Adrenal gland (tissue), 12 donors: ENCODE data around the gene KRTAP19-5. TPM values are rescaled to one million over a fixed set of nuclear protein-coding genes. Genes with fewer than 3 reads are reported as not detected.

Source experiments
- DNase-seq, 7 donors: peaks; one replicate each; pipeline ENCODE4 v3.0.0-alpha.2; 2019 to 2020
- H3K27ac ChIP-seq, 5 donors: fragments of 200-600 bp; sonication (generic) in 4 of 5; 1 replicate in 3 of 5; 2 replicates in 2 of 5; pipeline versions ENCODE4 v1.5.1 to v1.8.0; 2016 to 2020; ENCODE audit warnings: mild to moderate bottlenecking in 1 of 5
- H3K27me3 ChIP-seq: fragments of 200-600 bp; 2 replicates; pipeline ENCODE4 v1.8.0; 2021
- H3K36me3 ChIP-seq, 2 donors: fragments of 200-600 bp; replicated peaks in 1 of 2; 1 replicate in 1 of 2; 2 replicates in 1 of 2; pipeline versions ENCODE4 v1.5.1 to v1.8.0; 2018 to 2022
- H3K4me1 ChIP-seq, 2 donors: fragments of 200-600 bp; replicated peaks in 1 of 2; 1 replicate in 1 of 2; 2 replicates in 1 of 2; pipeline versions ENCODE4 v1.5.1 to v1.8.0; 2018 to 2021
- H3K4me3 ChIP-seq, 4 donors: fragments of 200-600 bp; sonication (generic) in 3 of 4; one replicate each; pipeline ENCODE4 v1.5.1; 2016 to 2018
- H3K9me3 ChIP-seq, 3 donors: fragments of 200-600 bp; sonication (generic) in 1 of 3; replicated peaks in 1 of 3; 1 replicate in 2 of 3; 2 replicates in 1 of 3; pipeline versions ENCODE4 v1.5.1 to v1.8.0; 2016 to 2021
- CTCF ChIP-seq, 6 experiments: fragments of 450-650 bp in 4 of 6; fragments of 200-600 bp in 2 of 6; sonication (generic) in 1 of 6; IDR thresholded peaks; 1 replicate in 5 of 6; 2 replicates in 1 of 6; pipeline versions ENCODE4 v1.5.1 to v1.8.0; 2016 to 2021; ENCODE audit warnings: antibody characterized with exemption in 6 of 6, mild to moderate bottlenecking in 2 of 6, moderate library complexity in 1 of 6
- POLR2A ChIP-seq, 2 donors: fragments of 450-650 bp; IDR thresholded peaks; one replicate each; pipeline ENCODE4 v1.6.1; 2017; ENCODE audit warnings: antibody characterized with exemption in 2 of 2, mild to moderate bottlenecking in 2 of 2, moderate library complexity in 1 of 2
- WGBS, 4 donors: extraction: QIAGEN DNeasy Blood & Tissue Kit in 2 of 4; methylation state at CpG; one replicate each; pipeline versions ENCODE4 v1.1.5 to v1.1.7; 2013 to 2017; 5-methylcytosine and 5-hydroxymethylcytosine counted together
- intact Hi-C, 2 donors: fragments of 100-400 bp; cut with DNase I; formaldehyde crosslinking; loops; one replicate each; pipeline versions ENCODE4 v1.14.1 to v1.15.0; 2022 to 2023
- polyA plus RNA-seq, 3 donors: library from polyadenylated mRNA; stranded (reverse); fragments of 200-250 nt in 2 of 3; fragments of 350-450 nt in 1 of 3; fragmentation: Illumina TruSeq in 1 of 3; extraction: RNeasy Lipid Tissue Mini Kit (QIAGEN cat#74804) in 1 of 3; gene quantifications; one replicate each; pipeline ENCODE4 v1.2.3, GENCODE V29; 2013 to 2014
- total RNA-seq, 9 donors: library from RNA; depleted of rRNA in 4 of 9; stranded (reverse); fragments of >200 nt in 4 of 9; fragments of 120-200 nt in 1 of 9; fragmentation: NEBNext Ultra II Directional in 1 of 9; extraction: Animal tissue kit (Norgen Biotek cat#: 25700) in 1 of 9; gene quantifications; one replicate each; pipeline versions ENCODE4 v1.1.0 to v1.2.4, GENCODE V29; 2013 to 2023
- donor health status: healthy with polysubstance abuse.
- donor health status: Bipolar disorder and iron deficiency.
- donor health status: DM: yes; HTN: yes; CAD: no.
- donor health status: DM: no; HTN: no; CAD: no.
- donor health status: DM: no; HTN: no; CAD: no.
- donor health status: DM: yes; HTN: yes; CAD: no.

KRTAP19-5 gene
- total and polyA plus RNA-seq, 12 donors, result not detected

DNA sequence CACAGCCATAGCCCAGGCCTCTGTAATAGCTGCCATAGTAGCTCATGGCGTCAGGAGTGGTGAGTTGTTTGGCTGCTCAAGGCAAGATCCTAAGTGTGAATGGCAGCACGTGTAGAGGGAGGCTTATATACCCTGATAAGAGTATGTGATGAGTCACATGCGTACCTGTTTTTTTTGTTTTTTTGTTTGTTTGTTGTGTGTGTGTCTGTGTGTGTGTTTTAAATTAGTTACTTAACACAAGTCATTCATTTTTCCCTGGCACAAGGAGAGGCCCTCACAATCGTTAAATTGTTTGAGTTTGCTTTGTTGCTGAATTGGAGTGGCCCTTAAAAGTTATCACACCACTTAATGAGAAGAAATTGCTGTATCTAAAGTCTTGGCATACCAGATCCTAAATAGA lies 4.9 kb downstream of the KRTAP19-5 start, which contains the start of gene KRTAP19-4:
TSS of gene KRTAP19-4 (minus strand) at position 101 of the 400 bp plus-strand sequence. CDS start at position 46, 55 bp downstream.
- intact Hi-C loops, result no loop called here
- H3K27ac ChIP-seq, result no peak within 1 kb of the TSS
- H3K4me3 ChIP-seq, result peak within 1 kb of the TSS in 1 of 4 donors; percentile 14
- no peaks in the 10 kb centered on the region for H3K36me3 ChIP-seq
- no peaks in the 10 kb centered on the region for H3K4me1 ChIP-seq
- H3K27me3 ChIP-seq, result no peaks in the 10 kb centered on the region
- TF ChIP-seq POLR2A (IDR thresholded peaks at IDR 0.05) (no peak), CTCF (IDR thresholded peaks at IDR 0.05) (no peak)
- DNase-seq, result no peak
- 58 to 72% (median 68%) methylated on average over 4 of the region's 4 CpGs for WGBS, 4 donors
- H3K9me3 ChIP-seq, result peaks cover 0 to 5% (median 0%) of the 10 kb centered on the region in 3 donors

GRCh38 chr21:30491963-30492428 lies 9.9 kb downstream of the KRTAP19-5 start, which contains the start of gene KRTAP19-3:
Gene KRTAP19-3 (minus strand): TSS chr21:30492013. CDS start chr21:30491957, 56 bp downstream.
- intact Hi-C loops, result no loop called here
- H3K9me3 ChIP-seq, result peaks cover 0 to 5% (median 0%) of the 10 kb centered on the region in 3 donors
- no peaks in the 10 kb centered on the region for H3K36me3 ChIP-seq
- H3K4me3 ChIP-seq, result no peak within 1 kb of the TSS
- TF ChIP-seq POLR2A (IDR thresholded peaks at IDR 0.05) (no peak), CTCF (IDR thresholded peaks at IDR 0.05) (no peak)
- no peaks in the 10 kb centered on the region for H3K4me1 ChIP-seq
- 70 to 86% (median 76%) methylated on average over 2 of the region's 2 CpGs for WGBS, 4 donors
- no peak for DNase-seq
- no peak within 1 kb of the TSS for H3K27ac ChIP-seq
- H3K27me3 ChIP-seq, result no peaks in the 10 kb centered on the region

DNA sequence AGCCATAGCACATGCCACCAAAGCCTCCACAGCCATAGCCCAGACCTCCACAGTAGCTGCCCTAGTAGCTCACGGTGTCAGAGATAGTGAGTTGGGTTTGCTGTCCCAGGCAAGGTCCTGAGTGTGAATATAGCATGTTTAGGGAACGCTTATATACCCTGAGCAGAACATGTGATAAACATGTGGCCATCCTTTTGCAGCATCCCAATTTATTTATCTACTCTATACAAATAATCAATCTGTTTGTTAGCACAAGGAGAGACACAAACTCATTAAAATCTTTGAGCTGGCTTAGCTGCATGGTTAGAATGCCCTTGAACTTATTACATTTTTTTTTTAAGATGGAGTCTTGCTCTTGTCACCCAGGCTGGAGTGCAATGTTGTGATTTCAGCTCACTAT lies 14.6 kb downstream of the KRTAP19-5 start, which contains the start of gene KRTAP19-2:
TSS of gene KRTAP19-2 (minus strand) at position 101 of the 400 bp plus-strand sequence. CDS start at position 13, 88 bp downstream.
- Histone ChIP-seq H3K4me1 (no peaks in the 10 kb centered on the region), H3K9me3 (no peaks in the 10 kb centered on the region), H3K27ac (no peak within 1 kb of the TSS), H3K27me3 (no peaks in the 10 kb centered on the region), H3K4me3 (no peak within 1 kb of the TSS), H3K36me3 (no peaks in the 10 kb centered on the region)
- intact Hi-C loops, result no loop called here
- no peak for TF ChIP-seq CTCF (IDR thresholded peaks at IDR 0.05)
- no peak for TF ChIP-seq POLR2A (IDR thresholded peaks at IDR 0.05)
- DNase-seq, result no peak
- WGBS, 4 donors, result 77 to 100% (median 88%) methylated on average over 1 to 2 of the region's 2 CpGs

DNA sequence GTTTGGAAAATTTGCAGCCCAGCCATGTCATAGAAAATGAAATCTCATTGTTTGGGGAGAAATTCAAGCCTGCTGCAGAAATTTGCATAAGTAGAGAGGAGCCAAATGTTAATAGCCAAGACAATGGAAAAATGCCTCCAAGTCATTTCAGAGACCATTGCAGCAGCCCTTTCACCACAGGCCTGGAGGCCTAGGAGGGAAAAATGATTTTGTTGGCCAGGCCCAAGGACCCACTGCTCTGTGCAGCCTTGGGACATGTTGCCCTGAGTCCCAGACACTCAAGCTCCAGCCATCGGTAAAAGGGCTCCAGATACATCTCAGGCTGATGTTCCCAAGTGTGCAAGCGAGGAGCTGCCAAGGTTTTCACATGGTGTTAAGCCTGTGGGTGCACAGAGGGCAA lies 15.8 kb downstream of the KRTAP19-5 start:
- H3K4me1 ChIP-seq, result no peaks in the 10 kb centered on the region
- no peaks in the 10 kb centered on the region for H3K36me3 ChIP-seq
- H3K9me3 ChIP-seq, result no peaks in the 10 kb centered on the region
- H3K27me3 ChIP-seq, result no peaks in the 10 kb centered on the region
- intact Hi-C loops, result no loop called here
- 42 to 79% (median 74%) methylated on average over 2 of the region's 2 CpGs for WGBS, 4 donors
- no peak overlapping the region for H3K4me3 ChIP-seq
- H3K27ac ChIP-seq, result no peak overlapping the region
- DNase-seq, result no peak
- TF ChIP-seq POLR2A (IDR thresholded peaks at IDR 0.05) (no peak), CTCF (IDR thresholded peaks at IDR 0.05) (no peak)
